K562 (cell line): ENCODE measurements around the gene CCDC85C. TPM values are rescaled to one million over a fixed set of nuclear protein-coding genes. Genes with fewer than 3 reads are reported as not detected.

Experiments used
- E2F6 ChIP-seq, 2 experiments: IDR thresholded peaks; 2 replicates each; pipeline ENCODE4 v1.6.1; 2011; ENCODE audit warnings: borderline replicate concordance in 1 of 2, control low read depth in 1 of 2, low read depth in 1 of 2, low read length in 1 of 2, mild to moderate bottlenecking in 1 of 2, mixed read lengths in 1 of 2, moderate library complexity in 1 of 2; ENCODE audit not compliant: insufficient read depth in 1 of 2, insufficient read length in 1 of 2, poor library complexity in 1 of 2, severe bottlenecking in 1 of 2; ENCODE audit errors: extremely low read depth in 1 of 2
- E2F8 ChIP-seq: fragments of 450-650 bp; IDR thresholded peaks from 2 replicates; pipeline ENCODE4 v1.7.1; 2018; ENCODE audit warnings: mild to moderate bottlenecking, low read depth; ENCODE audit not compliant: partially characterized antibody
- IRF2 ChIP-seq: sonication (generic); formaldehyde crosslinking; IDR thresholded peaks from 2 replicates; pipeline ENCODE4 v1.8.1; 2022; ENCODE audit warnings: mild to moderate bottlenecking, missing genetic modification reagents
- JUND ChIP-seq, 2 experiments: IDR thresholded peaks; 2 replicates in 1 of 2; 3 replicates in 1 of 2; pipeline ENCODE4 v1.6.1; 2011; ENCODE audit warnings: borderline replicate concordance in 2 of 2, low read depth in 2 of 2, low read length in 2 of 2, improper control_type of control experiment in 1 of 2, missing biosample characterization in 1 of 2, missing genetic modification characterization in 1 of 2, missing genetic modification reagents in 1 of 2
- KLF13 ChIP-seq: fragments of 450-650 bp; IDR thresholded peaks from 2 replicates; pipeline ENCODE4 v1.6.1; 2016; ENCODE audit warnings: missing genetic modification characterization, low read depth, mild to moderate bottlenecking, missing compliant biosample characterization, moderate library complexity, borderline replicate concordance
- LEF1 ChIP-seq: fragments of 450-650 bp; IDR thresholded peaks from 2 replicates; pipeline ENCODE4 v1.6.1; 2016; ENCODE audit warnings: mild to moderate bottlenecking
- MED1 ChIP-seq: sonication (generic); formaldehyde crosslinking; IDR thresholded peaks from 2 replicates; pipeline ENCODE4 v1.8.1; 2023; ENCODE audit warnings: missing genetic modification reagents, borderline replicate concordance
- MYC ChIP-seq, 2 experiments: fragments of 250-450 bp in 1 of 2; sonication (Bioruptor Pico) in 1 of 2; IDR thresholded peaks; 2 replicates each; pipeline versions ENCODE4 v1.5.1 to v1.6.1; 2012 to 2021; ENCODE audit warnings: low read depth in 2 of 2, borderline replicate concordance in 1 of 2, improper control_type of control experiment in 1 of 2, low read length in 1 of 2, mild to moderate bottlenecking in 1 of 2, moderate library complexity in 1 of 2
- NRF1 ChIP-seq, 2 experiments: fragments of 450-650 bp; IDR thresholded peaks in 1 of 2; conservative IDR thresholded peaks in 1 of 2; 2 replicates each; pipeline ENCODE4 v1.6.1; 2014; ENCODE audit warnings: mild to moderate bottlenecking in 2 of 2
- RFX5 ChIP-seq: IDR thresholded peaks from 2 replicates; pipeline ENCODE4 v1.6.1; 2011; ENCODE audit warnings: low read depth, mild to moderate bottlenecking, improper control_type of control experiment, low read length
- SMARCE1 ChIP-seq: fragments of 450-650 bp; IDR thresholded peaks from 2 replicates; pipeline ENCODE4 v1.7.1; 2016; ENCODE audit warnings: mild to moderate bottlenecking
- TBP ChIP-seq: optimal IDR thresholded peaks from 2 replicates; pipeline ENCODE3; 2011; ENCODE audit warnings: low read depth, low read length, improper control_type of control experiment
- TEAD1 ChIP-seq, 2 experiments: fragments of 450-650 bp in 1 of 2; sonication (generic) in 1 of 2; formaldehyde crosslinking; IDR thresholded peaks; 2 replicates each; pipeline versions ENCODE4 v1.4.0 to v1.8.0; 2020 to 2022; ENCODE audit warnings: mild to moderate bottlenecking in 2 of 2, missing genetic modification reagents in 1 of 2
- ZBTB1 ChIP-seq: sonication (generic); formaldehyde crosslinking; IDR thresholded peaks from 2 replicates; pipeline ENCODE4 v1.8.1; 2023; ENCODE audit warnings: missing genetic modification reagents, low read depth, mild to moderate bottlenecking, borderline replicate concordance
- ZBTB43 ChIP-seq: sonication (generic); formaldehyde crosslinking; IDR thresholded peaks from 2 replicates; pipeline ENCODE4 v1.8.0; 2023; ENCODE audit warnings: mild to moderate bottlenecking, missing genetic modification reagents
- ZNF134 ChIP-seq: fragments of 250-450 bp; sonication (Bioruptor Pico); conservative IDR thresholded peaks from 2 replicates; pipeline ENCODE4 v1.4.0; 2020
- ZNF449 ChIP-seq: fragments of 250-450 bp; sonication (Bioruptor Pico); IDR thresholded peaks from 2 replicates; pipeline ENCODE4 v1.8.0; 2022; ENCODE audit warnings: moderate library complexity, mild to moderate bottlenecking, inconsistent platforms
- ZNF507 ChIP-seq: conservative IDR thresholded peaks from 2 replicates; pipeline ENCODE4 v1.6.1; 2017; ENCODE audit warnings: missing genetic modification characterization, missing compliant biosample characterization
- ZNF699 ChIP-seq: fragments of 250-450 bp; sonication (Bioruptor Pico); IDR thresholded peaks from 2 replicates; pipeline ENCODE4 v1.8.0; 2021; ENCODE audit warnings: mild to moderate bottlenecking, moderate library complexity; ENCODE audit not compliant: insufficient replicate concordance
- polyA plus RNA-seq, 8 experiments: library from polyadenylated mRNA; depleted of rRNA in 4 of 8; stranded (reverse) in 5 of 8; unstranded in 3 of 8; fragments of >200 nt; fragmentation: Nextera tagmentation in 2 of 8; fragmentation: Illumina TruSeq in 1 of 8; extraction: Ambion mirVana in 2 of 8; extraction: Trizol in 1 of 8; gene quantifications; 2 replicates each; pipeline versions ENCODE4 v1.2.1 to v1.2.3, GENCODE V29; 2011 to 2014; ENCODE audit warnings: inconsistent platforms in 1 of 8, missing spikeins in 1 of 8
- total RNA-seq, 7 experiments: library from RNA; depleted of rRNA in 6 of 7; stranded (reverse); fragments of >200 nt in 6 of 7; fragmentation: Illumina TruSeq in 2 of 7; extraction: Trizol in 2 of 7; gene quantifications; 2 replicates each; pipeline versions ENCODE4 v1.2.1 to v1.2.3, GENCODE V29; 2011 to 2021; ENCODE audit warnings: low replicate concordance in 1 of 7

CCDC85C gene
- total and polyA plus RNA-seq, 9 of the 15 experiments (the other 6 are each of a cell fraction or from before 2014, with no cell fraction given): 0.18 to 22.0 (median 6.3) TPM

GRCh38 chr14:99562856-99563748, 40.9 kb downstream of the CCDC85C start (continued):
- peak; percentile 16; the same call in 1 of the 2 replicates for TF ChIP-seq JUND (IDR thresholded peaks at IDR 0.05; ENCODE audit: borderline replicate concordance, low read depth, low read length)
- TF ChIP-seq JUND (tag; IDR thresholded peaks at IDR 0.05; ENCODE audit: borderline replicate concordance, low read depth, low read length): no peak; the same call in 2 of the 3 replicates
- no peak for TF ChIP-seq KLF13 (tag)
- no peak for TF ChIP-seq ZNF699 (CRISPR knock-in tag)
- no peak for TF ChIP-seq ZNF134 (CRISPR knock-in tag)
- no peak for TF ChIP-seq ZNF507 (tag)
- no peak for TF ChIP-seq NRF1 (conservative IDR thresholded peaks at IDR 0.05 in 1 of 2, IDR thresholded peaks at IDR 0.05 in 1 of 2)
- no peak for TF ChIP-seq ZNF449
- TF ChIP-seq IRF2 (CRISPR knock-in tag): no peak
- no peak for TF ChIP-seq MED1 (CRISPR knock-in tag)
- TF ChIP-seq E2F8: no peak
- no peak for TF ChIP-seq TEAD1 (CRISPR knock-in tag; IDR thresholded peaks at IDR 0.05)
- no peak for TF ChIP-seq E2F6 (IDR thresholded peaks at IDR 0.05; ENCODE audit: borderline replicate concordance in 1 of 2, extremely low read depth in 1 of 2, insufficient read depth in 1 of 2, insufficient read length in 1 of 2, low read depth in 1 of 2, low read length in 1 of 2, poor library complexity in 1 of 2, severe bottlenecking in 1 of 2)
- TF ChIP-seq SMARCE1: no peak
- no peak for TF ChIP-seq ZBTB43
- no peak for TF ChIP-seq RFX5
- TF ChIP-seq LEF1: no peak; the same call in 1 of the 2 replicates
- TF ChIP-seq MYC (IDR thresholded peaks at IDR 0.05; ENCODE audit: low read depth, low read length): no peak
- no peak for TF ChIP-seq MYC (CRISPR knock-in tag; IDR thresholded peaks at IDR 0.05; ENCODE audit: borderline replicate concordance, low read depth)
- no peak for TF ChIP-seq TBP
- no peak for TF ChIP-seq ZBTB1 (CRISPR knock-in tag)
